Activated naive CD4-positive, alpha-beta T cell treated with anti-CD3 and anti-CD28 coated beads, Interleukin-2, amount 50 U/mL, for 72 hours (primary cell): ENCODE results near the gene FABP6. TPM values are rescaled to one million over a fixed set of nuclear protein-coding genes. Genes with fewer than 3 reads are reported as not detected.
A peak's percentile ranks its signal among the peaks of the same experiment; 100 is the strongest.

Experiments used
- ATAC-seq, 2 donors: fragments of 150-1000 bp; cut with Tn5 transposase; 2 replicates each; pipeline ENCODE4 v1.10.0; 2021; ENCODE audit warnings: mild to moderate bottlenecking in 2 of 2, moderate library complexity in 2 of 2
- DNase-seq, 2 donors: peaks; one replicate each; pipeline ENCODE4 v3.0.0; 2021 to 2022; ENCODE audit warnings: low spot score in 2 of 2
- H3K27ac Mint-ChIP-seq, 2 donors: one replicate each; pipeline ENCODE4 v1.8.0; 2022; ENCODE audit warnings: mild to moderate bottlenecking in 2 of 2, mixed read lengths in 2 of 2
- H3K36me3 Mint-ChIP-seq, 2 donors: one replicate each; pipeline ENCODE4 v1.8.0; 2022; ENCODE audit warnings: mixed read lengths in 2 of 2
- H3K9me3 Mint-ChIP-seq, 2 donors: one replicate each; pipeline ENCODE4 v1.8.0; 2022; ENCODE audit warnings: mixed read lengths in 2 of 2
- total RNA-seq, 2 donors: library from RNA; stranded (reverse); gene quantifications; one replicate each; pipeline ENCODE4 v1.2.3, GENCODE V29; 2022

Gene FABP6
- total RNA-seq, 2 donors from 2014 or later, result not detected

DNA sequence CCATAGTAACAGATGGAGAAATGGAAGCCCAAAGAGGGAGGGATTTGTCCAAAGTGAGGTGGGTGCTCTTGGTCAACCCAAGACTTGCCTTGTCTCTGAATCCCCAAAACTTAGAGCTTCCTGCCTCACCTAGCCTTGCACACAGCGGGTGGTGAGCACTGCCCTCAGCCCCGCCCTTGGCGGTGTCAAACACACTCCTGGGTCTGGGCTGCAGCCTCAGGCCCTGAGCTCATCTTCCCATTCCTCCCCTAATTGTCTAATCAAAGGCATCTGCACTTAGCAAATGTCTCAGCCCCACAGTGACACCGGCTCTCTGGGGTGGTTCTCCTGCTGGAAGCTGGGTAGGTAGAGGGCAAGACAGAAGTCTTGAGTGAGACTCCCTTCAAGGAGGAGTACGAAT lies 20.9 kb downstream of the FABP6 start:
- no peaks in the 10 kb centered on the region for H3K36me3 Mint-ChIP-seq
- no peaks in the 10 kb centered on the region for H3K9me3 Mint-ChIP-seq
- DNase-seq (no peak), ATAC-seq (no peak)
- no peak overlapping the region for H3K27ac Mint-ChIP-seq

- H3K9me3 Mint-ChIP-seq, result no peaks in the 10 kb centered on the region
- H3K27ac Mint-ChIP-seq, result no peak overlapping the region
- no peaks in the 10 kb centered on the region for H3K36me3 Mint-ChIP-seq
- no peak for DNase-seq
- no peak for ATAC-seq
Measured at GRCh38 chr5:160250826-160251225, 21.5 kb downstream of the FABP6 start.

DNA sequence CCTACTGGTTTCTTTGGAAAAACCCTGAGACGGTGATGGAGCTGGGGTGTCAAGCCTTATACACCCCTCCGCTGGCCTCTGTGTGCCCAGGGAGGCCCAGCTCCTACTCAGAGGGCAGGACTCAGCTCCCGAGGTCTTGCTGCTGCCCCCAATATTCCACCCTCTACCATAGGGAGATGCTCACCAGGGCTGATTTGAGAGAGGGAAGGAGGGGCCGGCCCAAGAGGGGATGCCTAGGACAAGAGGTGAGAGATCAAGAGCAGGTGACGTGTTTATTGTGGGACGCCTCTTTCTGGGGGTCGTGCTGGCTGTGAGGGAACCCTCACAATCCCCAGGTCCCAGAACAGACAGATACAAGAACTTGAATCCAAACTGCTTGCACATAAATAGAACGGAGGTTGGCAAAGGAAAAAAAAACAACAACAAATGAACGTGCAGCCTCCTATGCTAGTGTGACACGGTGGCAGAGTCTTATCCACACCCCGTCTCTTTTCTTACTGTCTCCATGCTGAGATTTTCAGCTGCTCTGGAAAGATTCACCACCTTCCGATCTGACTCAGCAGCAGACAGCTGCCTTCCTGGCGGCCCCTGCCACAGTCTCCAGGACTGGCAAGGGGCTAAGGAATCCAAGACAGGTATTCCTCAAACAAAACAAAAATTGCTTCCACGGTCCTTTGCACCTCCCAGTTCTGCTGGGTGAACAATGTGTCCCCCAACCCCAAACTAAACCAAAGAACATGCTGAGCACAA lies 22.3 kb downstream of the FABP6 start:
- ATAC-seq, result no peak
- no peak for DNase-seq
- no peaks in the 10 kb centered on the region for H3K36me3 Mint-ChIP-seq
- H3K9me3 Mint-ChIP-seq, result no peaks in the 10 kb centered on the region
- no peak overlapping the region for H3K27ac Mint-ChIP-seq

GRCh38 chr5:160252916-160253315 lies 23.6 kb downstream of the FABP6 start:
- DNase-seq (no peak), ATAC-seq (no peak)
- Mint-ChIP-seq H3K27ac (no peak overlapping the region), H3K36me3 (no peaks in the 10 kb centered on the region), H3K9me3 (no peaks in the 10 kb centered on the region)

DNA sequence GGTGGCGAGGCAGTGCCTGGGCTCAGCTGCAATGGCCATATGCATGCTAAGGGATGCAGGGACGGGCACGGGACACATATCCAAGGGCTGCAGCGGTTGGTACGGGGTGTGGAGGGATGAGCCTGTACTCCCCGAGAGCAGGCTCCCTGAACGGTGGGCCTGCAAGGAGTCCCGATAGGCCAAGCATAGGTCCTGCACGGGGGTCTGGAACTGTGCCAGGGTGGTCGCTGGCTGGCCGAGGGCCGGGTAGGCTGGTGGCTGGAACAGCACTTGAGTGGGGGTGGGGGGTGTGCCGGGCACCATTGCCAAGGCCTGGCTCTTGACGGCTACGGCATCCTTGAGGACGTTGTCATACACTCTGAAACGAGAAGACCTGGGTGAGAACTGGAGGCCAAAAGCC lies 24.1 kb downstream of the FABP6 start:
- no peaks in the 10 kb centered on the region for H3K9me3 Mint-ChIP-seq
- no peaks in the 10 kb centered on the region for H3K36me3 Mint-ChIP-seq
- DNase-seq (no peak), ATAC-seq (no peak)
- H3K27ac Mint-ChIP-seq, result no peak overlapping the region

DNA sequence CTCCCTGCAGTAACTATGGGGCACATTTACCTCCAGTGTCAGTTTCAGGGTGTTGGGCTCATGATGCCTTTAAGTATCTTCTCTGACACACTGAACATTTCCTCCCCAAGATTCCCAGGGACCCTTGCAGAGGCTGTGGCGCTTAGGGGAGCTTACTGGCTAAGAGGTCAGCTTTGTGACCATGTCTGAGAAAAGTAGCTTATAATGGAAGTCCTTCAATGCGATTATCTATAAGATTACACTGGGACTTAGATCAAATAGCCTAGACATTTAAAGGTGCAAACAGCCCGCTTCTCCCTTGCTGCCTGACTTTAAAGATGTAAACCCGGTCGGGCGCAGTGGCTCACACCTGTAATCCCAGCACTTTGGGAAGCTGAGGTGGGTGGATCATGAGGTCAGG lies 25.4 kb downstream of the FABP6 start:
- DNase-seq (no peak), ATAC-seq (no peak)
- Mint-ChIP-seq H3K27ac (no peak overlapping the region), H3K9me3 (no peaks in the 10 kb centered on the region), H3K36me3 (no peaks in the 10 kb centered on the region)

DNA sequence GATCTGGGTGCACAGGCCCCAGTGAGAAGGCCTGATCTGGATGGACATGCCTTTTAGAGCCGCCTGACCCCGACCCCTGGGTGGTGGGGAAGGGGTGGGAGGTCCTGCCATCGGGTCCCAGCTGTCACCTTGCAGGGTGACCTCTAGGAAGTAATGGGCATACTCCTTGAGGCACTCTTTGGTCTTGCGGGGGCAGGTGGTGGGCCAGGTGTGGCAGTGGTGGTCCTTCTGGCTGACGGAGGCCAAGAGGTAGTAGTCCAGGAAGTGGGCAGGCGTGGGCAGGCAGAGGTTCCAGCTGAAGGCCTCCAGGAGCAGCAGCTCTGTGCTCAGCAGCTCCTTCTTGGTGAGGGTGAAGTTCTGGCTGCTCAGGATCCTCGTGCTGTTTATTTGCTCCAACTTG lies 30.0 kb downstream of the FABP6 start:
- H3K27ac Mint-ChIP-seq, result no peak overlapping the region
- ATAC-seq (no peak), DNase-seq (no peak)
- no peaks in the 10 kb centered on the region for H3K9me3 Mint-ChIP-seq
- no peaks in the 10 kb centered on the region for H3K36me3 Mint-ChIP-seq

- no peak for DNase-seq
- Mint-ChIP-seq H3K9me3 (no peaks in the 10 kb centered on the region), H3K36me3 (no peaks in the 10 kb centered on the region), H3K27ac (no peak overlapping the region)
- ATAC-seq, result no peak
Measured at GRCh38 chr5:160260006-160260775, 30.9 kb downstream of the FABP6 start.

- Mint-ChIP-seq H3K27ac (no peak overlapping the region), H3K9me3 (no peaks in the 10 kb centered on the region), H3K36me3 (no peaks in the 10 kb centered on the region)
- ATAC-seq, result peak in 1 of 2 donors; percentile 18
- no peak for DNase-seq
Measured at GRCh38 chr5:160260881-160261815, 31.8 kb downstream of the FABP6 start.

DNA sequence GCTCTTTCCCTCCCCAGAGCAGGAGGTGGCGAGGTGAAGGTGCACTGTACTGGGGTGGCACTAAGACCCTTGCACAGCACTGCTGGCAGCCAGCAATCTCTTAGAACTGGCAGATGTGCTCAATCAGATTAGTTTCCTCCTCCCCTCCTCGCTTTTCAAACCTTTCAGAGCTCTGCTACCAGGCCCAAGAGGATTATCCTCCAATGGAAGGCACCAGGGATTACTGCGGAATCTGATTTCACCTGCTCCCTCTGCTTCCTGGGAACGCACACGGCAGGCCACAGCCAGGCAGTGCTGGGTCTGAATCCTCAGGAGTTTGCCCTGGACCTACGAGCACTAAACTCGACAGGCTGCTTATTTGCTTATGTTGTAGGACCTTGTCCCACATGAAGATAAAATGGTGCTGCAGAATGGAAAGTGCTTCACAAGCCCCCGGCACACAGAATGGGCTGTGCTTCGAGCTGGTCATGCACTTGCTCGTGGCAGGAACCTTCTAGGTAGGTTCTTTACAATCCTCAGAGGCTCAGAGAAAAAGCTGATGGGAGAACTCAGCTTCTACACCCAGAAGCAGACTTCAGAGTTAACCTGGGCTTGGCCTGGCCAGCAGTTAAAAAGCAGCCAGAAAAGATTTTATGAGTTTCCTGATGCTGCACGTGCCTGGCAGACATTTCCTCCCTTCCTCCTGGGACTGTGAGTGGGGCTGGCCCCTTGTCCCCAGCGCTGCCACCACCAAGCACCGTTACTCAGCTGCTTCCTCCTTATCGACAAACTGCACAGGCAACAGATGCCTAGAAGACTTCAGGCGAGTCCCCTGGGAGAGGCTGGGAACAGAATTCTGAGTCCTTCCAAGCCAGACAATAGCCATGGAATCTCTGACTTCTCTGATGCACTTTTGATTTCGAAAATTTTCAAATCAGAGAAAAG lies 33.1 kb downstream of the FABP6 start:
- Mint-ChIP-seq H3K36me3 (no peaks in the 10 kb centered on the region), H3K27ac (no peak overlapping the region), H3K9me3 (no peaks in the 10 kb centered on the region)
- no peak for ATAC-seq
- no peak for DNase-seq

- no peak for DNase-seq
- H3K9me3 Mint-ChIP-seq, result no peaks in the 10 kb centered on the region
- H3K27ac Mint-ChIP-seq, result no peak overlapping the region
- no peaks in the 10 kb centered on the region for H3K36me3 Mint-ChIP-seq
- no peak for ATAC-seq
Measured at GRCh38 chr5:160263326-160263855, 34.1 kb downstream of the FABP6 start.

- no peak for ATAC-seq
- Mint-ChIP-seq H3K9me3 (no peaks in the 10 kb centered on the region), H3K27ac (no peak overlapping the region), H3K36me3 (no peaks in the 10 kb centered on the region)
- DNase-seq, result no peak
Measured at GRCh38 chr5:160266044-160266443, 36.7 kb downstream of the FABP6 start.

GRCh38 chr5:160266752-160267345 lies 37.5 kb downstream of the FABP6 start:
- no peaks in the 10 kb centered on the region for H3K36me3 Mint-ChIP-seq
- ATAC-seq (no peak), DNase-seq (no peak)
- H3K9me3 Mint-ChIP-seq, result no peaks in the 10 kb centered on the region
- no peak overlapping the region for H3K27ac Mint-ChIP-seq

- Mint-ChIP-seq H3K36me3 (no peaks in the 10 kb centered on the region), H3K27ac (no peak overlapping the region), H3K9me3 (no peaks in the 10 kb centered on the region)
- ATAC-seq (no peak), DNase-seq (no peak)
Measured at GRCh38 chr5:160268121-160268520, 38.8 kb downstream of the FABP6 start.

- Mint-ChIP-seq H3K27ac (no peak overlapping the region), H3K36me3 (no peaks in the 10 kb centered on the region), H3K9me3 (no peaks in the 10 kb centered on the region)
- ATAC-seq (no peak), DNase-seq (no peak)
Measured at GRCh38 chr5:160269017-160269416, 39.7 kb downstream of the FABP6 start.

GRCh38 chr5:160270704-160271103 lies 41.4 kb downstream of the FABP6 start:
- DNase-seq (no peak), ATAC-seq (no peak)
- no peaks in the 10 kb centered on the region for H3K9me3 Mint-ChIP-seq
- H3K36me3 Mint-ChIP-seq, result no peaks in the 10 kb centered on the region
- H3K27ac Mint-ChIP-seq, result no peak overlapping the region
